Measurements from ENCODE around the gene CYYR1.

DNA sequence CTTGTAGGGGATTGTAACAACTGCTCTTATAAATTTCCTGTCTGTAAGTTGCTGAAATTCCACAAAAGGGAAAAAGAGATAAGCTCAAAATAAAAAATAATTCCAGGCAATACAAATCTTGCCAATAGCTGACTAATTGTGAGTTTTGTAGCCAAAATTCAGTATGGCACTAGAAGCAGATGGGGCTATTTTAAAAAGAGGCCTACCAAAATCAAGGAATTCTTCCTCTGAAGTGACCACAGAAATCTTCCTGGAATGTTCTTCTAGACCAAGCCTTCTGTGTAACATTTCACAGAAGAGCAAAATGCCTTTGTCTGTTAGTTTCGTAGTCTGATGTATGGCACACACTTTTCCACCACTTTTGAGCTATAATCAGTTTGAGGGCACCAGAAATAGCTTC is 127.6 kb downstream of the CYYR1 start:
- TF ChIP-seq, protein P1, sequence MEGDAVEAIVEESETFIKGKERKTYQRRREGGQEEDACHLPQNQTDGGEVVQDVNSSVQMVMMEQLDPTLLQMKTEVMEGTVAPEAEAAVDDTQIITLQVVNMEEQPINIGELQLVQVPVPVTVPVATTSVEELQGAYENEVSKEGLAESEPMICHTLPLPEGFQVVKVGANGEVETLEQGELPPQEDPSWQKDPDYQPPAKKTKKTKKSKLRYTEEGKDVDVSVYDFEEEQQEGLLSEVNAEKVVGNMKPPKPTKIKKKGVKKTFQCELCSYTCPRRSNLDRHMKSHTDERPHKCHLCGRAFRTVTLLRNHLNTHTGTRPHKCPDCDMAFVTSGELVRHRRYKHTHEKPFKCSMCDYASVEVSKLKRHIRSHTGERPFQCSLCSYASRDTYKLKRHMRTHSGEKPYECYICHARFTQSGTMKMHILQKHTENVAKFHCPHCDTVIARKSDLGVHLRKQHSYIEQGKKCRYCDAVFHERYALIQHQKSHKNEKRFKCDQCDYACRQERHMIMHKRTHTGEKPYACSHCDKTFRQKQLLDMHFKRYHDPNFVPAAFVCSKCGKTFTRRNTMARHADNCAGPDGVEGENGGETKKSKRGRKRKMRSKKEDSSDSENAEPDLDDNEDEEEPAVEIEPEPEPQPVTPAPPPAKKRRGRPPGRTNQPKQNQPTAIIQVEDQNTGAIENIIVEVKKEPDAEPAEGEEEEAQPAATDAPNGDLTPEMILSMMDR (conservative IDR thresholded peaks at IDR 0.05 in 1 of 2, IDR thresholded peaks at IDR 0.05 in 1 of 2; ENCODE audit: extremely low read depth in 1 of 2, insufficient read depth in 1 of 2, low read depth in 1 of 2, low read length in 2 of 2) = no peak
- TF ChIP-seq EZH2 (IDR thresholded peaks at IDR 0.05; ENCODE audit: borderline replicate concordance, low read length) = no peak
